CD4-positive, CD25-positive, alpha-beta regulatory T cell (primary cell): ENCODE data around the gene DYNC1I1. TPM values are rescaled to one million over a fixed set of nuclear protein-coding genes. Genes with fewer than 3 reads are reported as not detected.

Experiments
- ATAC-seq, 2 donors: fragments of 150-1000 bp; cut with Tn5 transposase; one replicate each; pipeline ENCODE4 v1.10.0; 2021; ENCODE audit warnings: low read depth in 2 of 2, moderate number of reproducible peaks in 2 of 2, moderate library complexity in 1 of 2
- DNase-seq, 3 donors: peaks; one replicate each; pipeline versions ENCODE4 v3.0.0 to v3.0.0-alpha.2; 2012 to 2022; ENCODE audit warnings: mixed read lengths in 1 of 3
- H3K27ac ChIP-seq: one replicate; pipeline ENCODE4 v1.7.0; 2013; ENCODE audit warnings: mild to moderate bottlenecking, low read length; ENCODE audit not compliant: insufficient read depth, poor library complexity, severe bottlenecking
- H3K27me3 ChIP-seq: one replicate; pipeline ENCODE4 v1.7.0; 2013; ENCODE audit warnings: low read length; ENCODE audit not compliant: control insufficient read depth, insufficient read depth
- H3K36me3 ChIP-seq: one replicate; pipeline ENCODE4 v1.7.0; 2013; ENCODE audit warnings: mild to moderate bottlenecking, low read length, moderate library complexity; ENCODE audit not compliant: control insufficient read depth, insufficient read depth
- H3K4me1 ChIP-seq: 2 replicates; pipeline ENCODE4 v1.7.0; 2013; ENCODE audit warnings: mild to moderate bottlenecking, low read length; ENCODE audit not compliant: insufficient read depth, control insufficient read depth, poor library complexity, severe bottlenecking
- H3K4me3 ChIP-seq: one replicate; pipeline ENCODE4 v1.7.0; 2013; ENCODE audit warnings: low read depth, mild to moderate bottlenecking, low read length, moderate library complexity
- H3K9me3 ChIP-seq, 2 experiments: 1 replicate in 1 of 2; 2 replicates in 1 of 2; pipeline ENCODE4 v1.7.0; 2013; ENCODE audit warnings: low read length in 2 of 2, mild to moderate bottlenecking in 1 of 2, moderate library complexity in 1 of 2; ENCODE audit not compliant: control insufficient read depth in 2 of 2
- H3K27ac Mint-ChIP-seq, 3 donors: one replicate each; pipeline ENCODE4 v1.8.0; 2020 to 2022; ENCODE audit warnings: mild to moderate bottlenecking in 3 of 3, mixed read lengths in 3 of 3, moderate library complexity in 2 of 3
- H3K27me3 Mint-ChIP-seq: one replicate; pipeline ENCODE4 v1.8.0; 2022; ENCODE audit warnings: mild to moderate bottlenecking, mixed read lengths
- H3K36me3 Mint-ChIP-seq: one replicate; pipeline ENCODE4 v1.8.0; 2020; ENCODE audit warnings: mixed read lengths
- H3K4me1 Mint-ChIP-seq, 4 donors: one replicate each; pipeline ENCODE4 v1.8.0; 2020 to 2022; ENCODE audit warnings: mixed read lengths in 4 of 4, mild to moderate bottlenecking in 1 of 4
- H3K4me3 Mint-ChIP-seq, 4 donors: one replicate each; pipeline ENCODE4 v1.8.0; 2020 to 2022; ENCODE audit warnings: mild to moderate bottlenecking in 4 of 4, mixed read lengths in 4 of 4, moderate library complexity in 3 of 4
- H3K9me3 Mint-ChIP-seq, 7 donors: one replicate each; pipeline ENCODE4 v1.8.0; 2020 to 2022; ENCODE audit warnings: mixed read lengths in 7 of 7, mild to moderate bottlenecking in 3 of 7, moderate library complexity in 2 of 7
- polyA plus RNA-seq, 4 donors: library from polyadenylated mRNA; unstranded; fragments of 300-500 nt; fragmentation: Illumina TruSeq; gene quantifications; one replicate each; pipeline ENCODE4 v1.2.3, GENCODE V29; 2021
- total RNA-seq: library from RNA; stranded (reverse); gene quantifications from one replicate; pipeline ENCODE4 v1.2.3, GENCODE V29; 2022

The DYNC1I1 gene
- total and polyA plus RNA-seq, 5 donors from 2014 or later: not detected

DNA sequence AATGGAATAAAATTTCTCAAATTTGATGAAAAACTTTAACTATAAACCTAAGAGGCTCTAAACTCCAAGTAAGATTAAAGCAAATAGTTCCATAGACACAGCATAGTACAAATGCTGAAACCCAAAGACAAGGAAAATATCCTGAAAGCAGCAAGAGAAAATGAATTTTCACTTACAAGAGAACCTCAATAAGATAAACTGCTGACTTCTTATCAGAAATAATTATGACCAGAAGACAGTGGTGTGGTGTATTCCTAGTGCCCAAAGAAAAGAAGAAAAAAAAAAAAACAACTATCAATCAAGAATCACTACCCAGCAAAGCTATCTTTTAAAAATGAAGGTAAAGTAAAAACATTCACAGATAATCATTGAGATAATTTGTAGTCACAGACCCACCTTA is 106.3 kb downstream of the DYNC1I1 start:
- Histone ChIP-seq H3K27me3 (no peaks in the 10 kb centered on the region), H3K4me1 (no peaks in the 10 kb centered on the region), H3K9me3 (no peaks in the 10 kb centered on the region), H3K27ac (no peak overlapping the region), H3K4me3 (no peak overlapping the region), H3K36me3 (no peaks in the 10 kb centered on the region)
- H3K4me3 Mint-ChIP-seq: no peak overlapping the region
- peaks cover 2 to 16% (median 4%) of the 10 kb centered on the region in 7 donors for H3K9me3 Mint-ChIP-seq
- no peak for DNase-seq
- H3K27ac Mint-ChIP-seq: no peak overlapping the region
- H3K4me1 Mint-ChIP-seq: no peaks in the 10 kb centered on the region
- H3K36me3 Mint-ChIP-seq: no peaks in the 10 kb centered on the region
- ATAC-seq: no peak
- no peaks in the 10 kb centered on the region for H3K27me3 Mint-ChIP-seq

DNA sequence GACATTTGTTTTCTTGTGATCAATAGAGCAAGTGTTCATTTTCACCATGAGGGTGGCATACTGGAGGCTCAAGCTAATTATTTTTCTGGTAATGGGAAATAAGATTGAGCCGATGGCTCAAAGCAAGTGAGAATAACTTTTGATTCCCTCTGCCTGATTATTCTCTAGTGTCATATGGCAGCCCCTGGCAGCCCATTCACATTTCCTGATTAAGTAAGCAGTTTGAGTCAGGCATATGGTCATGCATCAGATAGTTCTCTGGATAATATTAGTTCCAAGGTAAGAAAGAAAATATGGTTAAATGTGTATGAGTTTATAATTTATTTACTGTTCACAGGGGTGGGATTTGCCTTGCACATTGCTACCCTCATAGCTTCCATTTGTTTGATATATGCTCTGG is 109.2 kb downstream of the DYNC1I1 start:
- Mint-ChIP-seq H3K9me3 (peaks cover 1 to 16% (median 3%) of the 10 kb centered on the region in 7 donors), H3K4me3 (no peak overlapping the region), H3K36me3 (no peaks in the 10 kb centered on the region), H3K4me1 (no peaks in the 10 kb centered on the region), H3K27ac (no peak overlapping the region), H3K27me3 (no peaks in the 10 kb centered on the region)
- Histone ChIP-seq H3K27me3 (no peaks in the 10 kb centered on the region), H3K4me3 (no peak overlapping the region), H3K36me3 (no peaks in the 10 kb centered on the region), H3K4me1 (no peaks in the 10 kb centered on the region), H3K9me3 (no peaks in the 10 kb centered on the region), H3K27ac (no peak overlapping the region)
- ATAC-seq (no peak), DNase-seq (no peak)

DNA sequence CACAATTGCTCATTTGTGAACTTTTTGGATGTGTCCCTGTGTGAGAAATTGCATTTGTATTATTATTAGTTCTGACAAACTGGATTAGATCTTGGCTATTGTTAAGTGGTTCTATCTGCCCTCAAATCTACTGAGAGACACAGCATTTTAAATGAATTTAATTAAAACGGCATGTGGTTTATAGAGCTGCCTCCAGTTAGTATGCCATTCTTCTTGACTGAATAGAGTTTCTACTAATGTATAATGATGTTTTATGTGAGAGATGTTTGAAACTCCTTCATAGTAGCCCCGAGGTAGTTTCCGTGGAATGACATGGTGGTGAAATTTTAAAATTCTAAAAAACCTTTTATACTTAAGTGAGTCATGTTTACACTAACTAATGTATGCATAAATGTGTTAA is 110.9 kb downstream of the DYNC1I1 start:
- H3K27ac Mint-ChIP-seq: no peak overlapping the region
- H3K27me3 Mint-ChIP-seq: peaks cover 5% of the 10 kb centered on the region
- no peak for ATAC-seq

DNA sequence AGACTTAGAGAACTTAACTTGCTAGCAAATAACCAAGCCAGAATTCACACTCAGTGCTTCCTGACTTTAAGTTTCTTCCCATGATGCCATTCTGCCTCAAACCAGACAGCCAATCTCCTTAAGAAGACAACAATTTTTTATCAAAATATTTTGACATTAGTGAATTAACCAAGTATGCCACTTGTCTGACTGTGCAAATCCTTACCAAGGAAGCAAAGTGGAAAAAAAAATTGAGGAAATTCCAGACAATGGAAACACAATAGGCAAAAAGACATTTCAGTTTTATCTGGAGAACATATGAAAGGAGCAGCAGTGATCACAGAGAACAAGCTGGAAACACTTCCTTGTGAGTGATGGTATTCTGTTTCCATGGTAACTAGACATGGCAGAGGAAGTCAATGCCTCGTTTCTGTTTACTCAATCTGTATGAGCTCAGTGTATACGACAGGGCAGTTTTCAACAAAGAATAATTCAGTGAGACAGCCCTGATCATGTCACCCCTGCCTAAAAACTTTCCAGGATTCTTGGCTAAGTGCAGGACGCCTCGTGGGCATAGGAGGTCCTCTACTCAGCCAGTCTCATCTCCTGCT is 114.2 kb downstream of the DYNC1I1 start:
- Histone ChIP-seq H3K4me1 (no peaks in the 10 kb centered on the region), H3K36me3 (no peaks in the 10 kb centered on the region), H3K9me3 (no peaks in the 10 kb centered on the region), H3K4me3 (no peak overlapping the region), H3K27ac (no peak overlapping the region), H3K27me3 (no peaks in the 10 kb centered on the region)
- Mint-ChIP-seq H3K4me3 (no peak overlapping the region), H3K9me3 (peaks cover 0 to 5% (median 0%) of the 10 kb centered on the region in 7 donors), H3K27me3 (peaks cover 5% of the 10 kb centered on the region), H3K4me1 (no peaks in the 10 kb centered on the region), H3K36me3 (no peaks in the 10 kb centered on the region), H3K27ac (peak overlapping the region in 1 of 3 donors; percentile 71)
- DNase-seq (peak in 1 of 3 donors; percentile 15), ATAC-seq (no peak)

More for the DNA sequence above, 110.9 kb downstream of the DYNC1I1 start:
- no peak overlapping the region for H3K4me3 Mint-ChIP-seq
- H3K9me3 Mint-ChIP-seq: peaks cover 0 to 12% (median 4%) of the 10 kb centered on the region in 7 donors
- no peak overlapping the region for H3K4me3 ChIP-seq
- H3K36me3 Mint-ChIP-seq: no peaks in the 10 kb centered on the region
- no peaks in the 10 kb centered on the region for H3K4me1 ChIP-seq
- DNase-seq: no peak
- H3K27me3 ChIP-seq: no peaks in the 10 kb centered on the region
- H3K36me3 ChIP-seq: no peaks in the 10 kb centered on the region
- no peaks in the 10 kb centered on the region for H3K4me1 Mint-ChIP-seq
- H3K9me3 ChIP-seq: no peaks in the 10 kb centered on the region
- no peak overlapping the region for H3K27ac ChIP-seq

DNA sequence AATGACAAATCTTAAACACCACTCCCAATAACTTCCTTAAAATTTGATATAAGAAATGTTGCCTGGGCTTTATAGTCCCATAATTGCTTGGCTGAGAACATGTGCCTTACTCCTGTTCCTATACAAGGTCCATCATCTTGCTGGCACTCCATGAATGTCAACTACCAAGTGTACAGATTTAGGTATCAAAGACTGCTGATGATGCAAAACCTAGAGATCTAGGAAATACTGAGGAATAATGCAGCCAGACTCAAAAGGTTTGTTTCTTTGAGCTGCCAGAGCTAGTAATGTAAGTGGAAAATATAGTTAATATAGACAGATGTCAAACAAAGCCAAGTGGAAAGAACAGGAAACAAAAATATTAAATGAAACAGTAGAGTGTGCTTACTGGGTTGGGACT is 121.1 kb downstream of the DYNC1I1 start:
- Mint-ChIP-seq H3K27ac (no peak overlapping the region), H3K36me3 (no peaks in the 10 kb centered on the region), H3K27me3 (peaks cover 4% of the 10 kb centered on the region), H3K4me1 (no peaks in the 10 kb centered on the region), H3K4me3 (no peak overlapping the region), H3K9me3 (peaks cover 0 to 3% (median 0%) of the 10 kb centered on the region in 7 donors)
- H3K4me1 ChIP-seq: no peaks in the 10 kb centered on the region
- no peaks in the 10 kb centered on the region for H3K36me3 ChIP-seq
- ATAC-seq (no peak), DNase-seq (no peak)
- no peak overlapping the region for H3K4me3 ChIP-seq
- H3K27ac ChIP-seq: no peak overlapping the region
- H3K27me3 ChIP-seq: no peaks in the 10 kb centered on the region
- H3K9me3 ChIP-seq: no peaks in the 10 kb centered on the region

DNA sequence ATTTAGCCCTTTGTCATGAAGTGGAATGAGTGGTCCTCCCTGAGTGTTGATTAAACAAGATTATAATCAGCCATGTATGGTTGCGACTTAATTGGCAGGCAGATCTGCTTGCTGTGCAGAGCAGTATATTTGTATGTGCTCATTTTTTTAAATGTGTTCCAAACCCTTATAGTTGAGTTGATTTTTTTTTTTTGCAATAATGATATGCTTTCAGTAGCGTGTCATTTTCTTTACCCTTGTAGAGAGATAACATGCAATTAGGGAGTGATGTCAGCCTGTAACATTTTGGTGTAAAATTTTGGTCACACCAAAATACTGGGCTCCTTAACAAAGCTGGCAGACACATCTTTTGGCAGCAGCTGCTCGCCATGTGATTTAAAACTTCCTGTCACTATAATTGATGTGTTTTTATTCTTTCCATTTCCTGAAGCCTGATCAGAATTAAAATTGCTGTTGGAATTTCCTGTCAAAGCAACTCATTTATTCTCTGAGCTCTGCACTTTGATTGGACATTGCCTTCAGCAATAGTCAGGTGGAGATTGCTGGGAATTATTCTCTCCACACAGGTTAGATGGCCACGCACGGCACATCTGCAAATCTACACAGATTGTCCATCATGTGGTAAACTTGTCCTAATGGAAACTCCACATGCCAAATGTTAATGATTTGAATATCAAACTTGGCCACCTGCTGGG is 125.3 kb downstream of the DYNC1I1 start:
- Histone ChIP-seq H3K9me3 (no peaks in the 10 kb centered on the region), H3K36me3 (no peaks in the 10 kb centered on the region), H3K4me3 (no peak overlapping the region), H3K27ac (no peak overlapping the region), H3K27me3 (no peaks in the 10 kb centered on the region), H3K4me1 (no peaks in the 10 kb centered on the region)
- H3K27ac Mint-ChIP-seq: no peak overlapping the region
- peaks cover 4% of the 10 kb centered on the region for H3K27me3 Mint-ChIP-seq
- H3K36me3 Mint-ChIP-seq: no peaks in the 10 kb centered on the region
- ATAC-seq (no peak), DNase-seq (no peak)
- no peaks in the 10 kb centered on the region for H3K9me3 Mint-ChIP-seq
- H3K4me3 Mint-ChIP-seq: no peak overlapping the region
- H3K4me1 Mint-ChIP-seq: no peaks in the 10 kb centered on the region

DNA sequence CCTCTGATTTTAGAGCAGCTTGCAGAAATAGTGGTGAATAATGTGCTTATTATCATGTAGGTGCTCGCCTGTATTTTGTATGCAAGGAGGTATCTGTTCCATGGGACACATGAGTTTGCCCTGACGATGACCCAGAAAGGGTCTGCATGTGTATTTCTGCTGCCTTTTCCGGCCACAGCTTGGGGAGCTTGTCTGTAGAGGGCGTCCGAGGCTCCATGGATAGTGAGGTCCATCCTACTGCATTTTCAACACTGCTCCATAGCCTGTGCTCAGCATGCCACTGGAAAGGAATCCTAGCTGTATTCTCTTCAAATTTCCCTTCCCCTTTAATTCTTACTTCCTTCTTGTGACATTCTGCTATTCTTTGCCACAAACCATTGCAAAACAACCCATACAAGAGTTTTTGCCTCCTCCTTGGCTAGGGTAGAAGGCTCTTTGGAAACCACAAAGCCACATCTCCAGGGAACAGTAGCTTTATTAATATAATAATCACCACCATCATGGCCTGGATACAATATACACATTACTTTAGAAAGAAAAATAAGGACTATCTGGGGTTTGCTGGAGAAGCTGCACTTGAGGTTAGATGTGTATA is 127.7 kb downstream of the DYNC1I1 start:
- Mint-ChIP-seq H3K27me3 (peaks cover 11% of the 10 kb centered on the region), H3K4me3 (no peak overlapping the region)
- ATAC-seq: no peak

More for the DNA sequence above, 127.7 kb downstream of the DYNC1I1 start:
- no peaks in the 10 kb centered on the region for H3K4me1 ChIP-seq
- no peaks in the 10 kb centered on the region for H3K36me3 ChIP-seq
- H3K9me3 Mint-ChIP-seq: peaks cover 0 to 2% (median 0%) of the 10 kb centered on the region in 7 donors
- H3K27ac Mint-ChIP-seq: no peak overlapping the region
- H3K36me3 Mint-ChIP-seq: no peaks in the 10 kb centered on the region
- H3K9me3 ChIP-seq: no peaks in the 10 kb centered on the region
- no peak for DNase-seq
- no peak overlapping the region for H3K27ac ChIP-seq
- no peaks in the 10 kb centered on the region for H3K4me1 Mint-ChIP-seq
- H3K27me3 ChIP-seq: no peaks in the 10 kb centered on the region
- H3K4me3 ChIP-seq: no peak overlapping the region
